Panc1 (cell line): ENCODE data around the gene HIGD2A.

Experiments used
- POLR2AphosphoS5 ChIP-seq: IDR thresholded peaks from 2 replicates; pipeline ENCODE4 v1.6.1; 2012; ENCODE audit warnings: mild to moderate bottlenecking, low read depth, low read length, moderate library complexity
- SIN3A ChIP-seq: IDR thresholded peaks from 2 replicates; pipeline ENCODE4 v1.6.1; 2012; ENCODE audit warnings: low read depth, mild to moderate bottlenecking, low read length, moderate library complexity, borderline replicate concordance; ENCODE audit not compliant: insufficient read depth
- TCF7L2 ChIP-seq: IDR thresholded peaks from 2 replicates; pipeline ENCODE4 v1.6.1; 2011; ENCODE audit warnings: mild to moderate bottlenecking, low read depth, low read length, inconsistent platforms
- TF ChIP-seq, protein P1 (sequence below): fragments of 450-650 bp; IDR thresholded peaks from 2 replicates; pipeline ENCODE4 v1.5.1; 2017; ENCODE audit warnings: mild to moderate bottlenecking
- TF ChIP-seq, protein P2 (sequence below), 2 experiments: IDR thresholded peaks; 2 replicates each; pipeline ENCODE4 v1.6.1; 2011 to 2012; ENCODE audit warnings: low read depth in 2 of 2, control low read depth in 1 of 2, low read length in 1 of 2, mild to moderate bottlenecking in 1 of 2, moderate library complexity in 1 of 2; ENCODE audit not compliant: insufficient read depth in 1 of 2

DNA sequence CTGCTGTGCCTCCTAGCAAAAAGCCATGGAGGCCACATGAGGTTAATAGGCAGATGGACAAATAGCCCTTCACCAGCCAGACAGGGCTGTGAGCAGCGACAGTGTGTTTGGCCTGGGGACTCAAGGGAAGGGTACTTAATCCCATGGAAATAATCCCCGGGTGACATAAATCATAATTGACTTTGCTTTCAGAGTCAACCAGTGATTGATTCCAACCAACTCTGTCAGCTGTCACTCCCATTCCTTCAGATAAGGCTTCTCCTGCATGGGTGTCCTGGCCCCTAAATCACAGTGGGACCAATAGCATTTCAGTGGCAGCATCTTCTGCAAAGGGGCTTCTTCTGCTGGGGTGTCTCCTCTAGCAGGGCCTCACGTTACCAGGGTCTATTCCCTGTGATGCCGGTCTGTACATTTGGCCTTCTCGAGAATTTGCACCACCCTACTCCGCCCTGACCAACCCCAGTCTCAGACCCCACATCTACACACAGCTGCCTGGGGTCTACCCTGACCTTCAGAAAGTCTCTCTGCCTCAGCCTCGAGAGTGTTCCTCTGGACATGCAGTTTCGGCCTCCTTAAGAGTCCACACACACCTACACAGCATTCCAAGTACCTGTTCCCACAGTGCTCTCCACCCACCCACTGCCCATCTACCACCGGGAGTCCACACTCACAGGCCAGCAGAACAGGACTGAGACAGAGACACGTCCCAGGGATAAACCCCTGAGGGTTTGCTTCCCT, 24.1 kb downstream of the HIGD2A start:
- TF ChIP-seq POLR2AphosphoS5, result no peak
- TF ChIP-seq, protein P1, sequence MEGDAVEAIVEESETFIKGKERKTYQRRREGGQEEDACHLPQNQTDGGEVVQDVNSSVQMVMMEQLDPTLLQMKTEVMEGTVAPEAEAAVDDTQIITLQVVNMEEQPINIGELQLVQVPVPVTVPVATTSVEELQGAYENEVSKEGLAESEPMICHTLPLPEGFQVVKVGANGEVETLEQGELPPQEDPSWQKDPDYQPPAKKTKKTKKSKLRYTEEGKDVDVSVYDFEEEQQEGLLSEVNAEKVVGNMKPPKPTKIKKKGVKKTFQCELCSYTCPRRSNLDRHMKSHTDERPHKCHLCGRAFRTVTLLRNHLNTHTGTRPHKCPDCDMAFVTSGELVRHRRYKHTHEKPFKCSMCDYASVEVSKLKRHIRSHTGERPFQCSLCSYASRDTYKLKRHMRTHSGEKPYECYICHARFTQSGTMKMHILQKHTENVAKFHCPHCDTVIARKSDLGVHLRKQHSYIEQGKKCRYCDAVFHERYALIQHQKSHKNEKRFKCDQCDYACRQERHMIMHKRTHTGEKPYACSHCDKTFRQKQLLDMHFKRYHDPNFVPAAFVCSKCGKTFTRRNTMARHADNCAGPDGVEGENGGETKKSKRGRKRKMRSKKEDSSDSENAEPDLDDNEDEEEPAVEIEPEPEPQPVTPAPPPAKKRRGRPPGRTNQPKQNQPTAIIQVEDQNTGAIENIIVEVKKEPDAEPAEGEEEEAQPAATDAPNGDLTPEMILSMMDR, result no peak
- TF ChIP-seq, protein P2, sequence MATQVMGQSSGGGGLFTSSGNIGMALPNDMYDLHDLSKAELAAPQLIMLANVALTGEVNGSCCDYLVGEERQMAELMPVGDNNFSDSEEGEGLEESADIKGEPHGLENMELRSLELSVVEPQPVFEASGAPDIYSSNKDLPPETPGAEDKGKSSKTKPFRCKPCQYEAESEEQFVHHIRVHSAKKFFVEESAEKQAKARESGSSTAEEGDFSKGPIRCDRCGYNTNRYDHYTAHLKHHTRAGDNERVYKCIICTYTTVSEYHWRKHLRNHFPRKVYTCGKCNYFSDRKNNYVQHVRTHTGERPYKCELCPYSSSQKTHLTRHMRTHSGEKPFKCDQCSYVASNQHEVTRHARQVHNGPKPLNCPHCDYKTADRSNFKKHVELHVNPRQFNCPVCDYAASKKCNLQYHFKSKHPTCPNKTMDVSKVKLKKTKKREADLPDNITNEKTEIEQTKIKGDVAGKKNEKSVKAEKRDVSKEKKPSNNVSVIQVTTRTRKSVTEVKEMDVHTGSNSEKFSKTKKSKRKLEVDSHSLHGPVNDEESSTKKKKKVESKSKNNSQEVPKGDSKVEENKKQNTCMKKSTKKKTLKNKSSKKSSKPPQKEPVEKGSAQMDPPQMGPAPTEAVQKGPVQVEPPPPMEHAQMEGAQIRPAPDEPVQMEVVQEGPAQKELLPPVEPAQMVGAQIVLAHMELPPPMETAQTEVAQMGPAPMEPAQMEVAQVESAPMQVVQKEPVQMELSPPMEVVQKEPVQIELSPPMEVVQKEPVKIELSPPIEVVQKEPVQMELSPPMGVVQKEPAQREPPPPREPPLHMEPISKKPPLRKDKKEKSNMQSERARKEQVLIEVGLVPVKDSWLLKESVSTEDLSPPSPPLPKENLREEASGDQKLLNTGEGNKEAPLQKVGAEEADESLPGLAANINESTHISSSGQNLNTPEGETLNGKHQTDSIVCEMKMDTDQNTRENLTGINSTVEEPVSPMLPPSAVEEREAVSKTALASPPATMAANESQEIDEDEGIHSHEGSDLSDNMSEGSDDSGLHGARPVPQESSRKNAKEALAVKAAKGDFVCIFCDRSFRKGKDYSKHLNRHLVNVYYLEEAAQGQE (IDR thresholded peaks at IDR 0.05; ENCODE audit: insufficient read depth in 1 of 2, low read depth in 2 of 2, low read length in 1 of 2), result no peak
- no peak for TF ChIP-seq TCF7L2
- no peak for TF ChIP-seq SIN3A
